ENCODE measurements around the gene SLC37A2. TPM values are rescaled to one million over a fixed set of nuclear protein-coding genes. Genes with fewer than 3 reads are reported as not detected.

The SLC37A2 gene
- total and polyA plus RNA-seq, 2 experiments from 2014 or later, result 1.7 to 2.6 TPM

DNA sequence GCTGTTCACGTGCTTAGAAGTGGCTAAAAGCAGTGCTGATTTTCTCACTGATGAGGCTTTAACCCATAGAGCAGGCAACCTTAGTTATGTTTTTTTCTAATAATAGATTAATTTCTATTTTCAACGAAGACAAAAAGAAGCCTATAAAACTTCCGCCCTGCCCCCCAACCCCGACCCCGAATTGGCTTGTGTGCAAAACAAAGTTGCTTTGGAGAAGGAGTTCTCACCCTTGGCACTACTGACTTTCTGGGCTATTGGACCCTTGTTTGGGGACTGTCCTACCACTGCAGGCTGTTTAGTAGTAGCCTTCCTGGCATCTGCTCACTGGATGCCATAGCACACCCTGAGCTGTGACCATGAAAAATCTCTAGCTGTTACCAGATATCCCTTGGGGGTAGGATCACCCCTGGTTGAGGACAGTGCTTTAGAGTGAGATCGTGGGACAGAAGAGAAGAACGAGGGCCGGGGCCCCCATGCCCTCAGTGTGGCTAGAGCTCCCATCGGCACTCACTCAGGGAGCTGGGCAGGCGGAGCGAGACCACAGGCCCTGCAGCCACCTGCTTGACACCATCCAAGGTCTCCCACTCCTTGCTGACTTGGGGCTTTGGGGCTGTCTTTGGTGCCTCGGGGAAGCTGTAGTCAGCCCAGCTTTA, 16.9 kb downstream of the SLC37A2 start:
- H3K27ac ChIP-seq, result no peak overlapping the region
- DNase-seq, result no peak
- no peak overlapping the region for H3K4me3 ChIP-seq
- no peaks in the 10 kb centered on the region for H3F3A ChIP-seq (ENCODE audit: insufficient read depth)
- H3K79me2 ChIP-seq (ENCODE audit: insufficient read depth), result no peaks in the 10 kb centered on the region
- no peak overlapping the region for H3K9ac ChIP-seq
- 81 to 85% methylated on average over 12 of the region's 12 CpGs for WGBS, 2 experiments (ENCODE audit: low coverage in 1 of 2, low lambda C conversion rate in 2 of 2, missing lambda C conversion rate in 2 of 2)
- H3K9me3 ChIP-seq (ENCODE audit: low read depth), result no peaks in the 10 kb centered on the region
- H3K36me3 ChIP-seq (ENCODE audit: low read depth), result no peaks in the 10 kb centered on the region
- no peaks in the 10 kb centered on the region for H3K27me3 ChIP-seq (replicated peaks; ENCODE audit: insufficient read depth)
- H3K9me2 ChIP-seq (ENCODE audit: insufficient read depth), result no peaks in the 10 kb centered on the region
- H2AFZ ChIP-seq, result no peak overlapping the region
- H3K4me2 ChIP-seq (ENCODE audit: unreplicated experiment), result no peak overlapping the region
- H4K20me1 ChIP-seq (ENCODE audit: insufficient read depth), result no peaks in the 10 kb centered on the region
- in situ Hi-C loops (cut with MboI), result loop anchor here (10.0 kb wide), 1 partner anchor 265 kb away; no protein-coding TSS in a partner anchor
- no peak for TF ChIP-seq EZH2 (IDR thresholded peaks at IDR 0.05; ENCODE audit: insufficient read depth, poor library complexity, severe bottlenecking)
- TF ChIP-seq EZH2phosphoT487 (IDR thresholded peaks at IDR 0.05; ENCODE audit: insufficient read depth, low read depth), result no peak
- peaks cover 18% of the 10 kb centered on the region for H3K4me1 ChIP-seq (ENCODE audit: insufficient read depth)

GRCh38 chr11:125080531-125080911, 17.4 kb downstream of the SLC37A2 start:
- Histone ChIP-seq H3K4me1 (ENCODE audit: insufficient read depth) (peaks cover 16% of the 10 kb centered on the region), H4K20me1 (ENCODE audit: insufficient read depth) (no peaks in the 10 kb centered on the region)
- 84 to 89% methylated on average over 12 of the region's 12 CpGs for WGBS, 2 experiments (ENCODE audit: low coverage in 1 of 2, low lambda C conversion rate in 2 of 2, missing lambda C conversion rate in 2 of 2)

DNA sequence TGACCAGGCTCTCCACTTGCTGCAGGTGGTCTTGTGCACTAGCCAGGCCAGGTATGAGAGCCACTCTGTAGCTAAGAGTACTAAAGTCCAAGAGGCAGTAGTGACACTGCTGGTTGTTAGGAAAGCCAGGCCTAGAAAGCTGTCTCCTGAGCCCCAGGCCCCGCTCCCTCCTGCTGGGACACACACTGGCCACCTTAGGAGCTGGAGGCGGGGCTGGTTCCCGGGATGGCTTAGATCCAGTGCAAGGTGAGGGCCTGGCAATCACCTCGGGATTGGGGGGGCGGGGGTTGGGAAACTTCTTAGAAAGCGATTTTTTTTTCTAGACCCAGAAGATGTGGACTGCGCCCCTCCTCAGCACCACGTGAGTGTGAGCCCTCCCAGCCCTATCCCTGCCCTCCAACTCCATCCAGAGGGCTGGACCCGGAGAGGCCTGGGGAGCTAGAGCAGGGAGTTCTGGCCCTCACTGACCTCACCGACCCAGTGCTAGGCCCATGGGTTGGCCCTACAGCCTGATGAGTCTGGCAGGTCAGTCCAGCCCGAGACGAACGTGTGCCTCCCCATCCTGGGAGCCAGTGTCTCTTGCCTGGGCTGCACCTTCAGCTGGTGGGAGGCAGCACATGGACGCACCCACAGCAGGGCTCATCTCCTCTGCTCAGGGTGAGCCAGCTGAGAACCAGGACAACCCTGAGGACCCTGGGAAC, 18.1 kb downstream of the SLC37A2 start:
- Histone ChIP-seq H3K9ac (no peak overlapping the region), H3K27me3 (replicated peaks; ENCODE audit: insufficient read depth) (no peaks in the 10 kb centered on the region), H3K36me3 (ENCODE audit: low read depth) (no peaks in the 10 kb centered on the region), H3F3A (ENCODE audit: insufficient read depth) (no peaks in the 10 kb centered on the region), H3K9me3 (ENCODE audit: low read depth) (no peaks in the 10 kb centered on the region), H3K4me1 (ENCODE audit: insufficient read depth) (peaks cover 13% of the 10 kb centered on the region), H3K79me2 (ENCODE audit: insufficient read depth) (no peaks in the 10 kb centered on the region), H3K9me2 (ENCODE audit: insufficient read depth) (no peaks in the 10 kb centered on the region), H2AFZ (no peak overlapping the region), H3K27ac (no peak overlapping the region), H3K4me3 (no peak overlapping the region), H4K20me1 (ENCODE audit: insufficient read depth) (no peaks in the 10 kb centered on the region), H3K4me2 (ENCODE audit: unreplicated experiment) (no peak overlapping the region)
- DNase-seq, result no peak
- TF ChIP-seq EZH2phosphoT487 (IDR thresholded peaks at IDR 0.05; ENCODE audit: insufficient read depth, low read depth) (no peak), EZH2 (IDR thresholded peaks at IDR 0.05; ENCODE audit: insufficient read depth, poor library complexity, severe bottlenecking) (no peak)
- 63 to 72% methylated on average over 11 to 14 of the region's 14 CpGs for WGBS, 2 experiments (ENCODE audit: low coverage in 1 of 2, low lambda C conversion rate in 2 of 2, missing lambda C conversion rate in 2 of 2)
- in situ Hi-C loops (cut with MboI), result loop anchor here (10.0 kb wide), 1 partner anchor 264 kb away; no protein-coding TSS in a partner anchor

More at GRCh38 chr11:125080531-125080911, 17.4 kb downstream of the SLC37A2 start:
- TF ChIP-seq EZH2phosphoT487 (IDR thresholded peaks at IDR 0.05; ENCODE audit: insufficient read depth, low read depth) (no peak), EZH2 (IDR thresholded peaks at IDR 0.05; ENCODE audit: insufficient read depth, poor library complexity, severe bottlenecking) (no peak)
- H3K36me3 ChIP-seq (ENCODE audit: low read depth), result no peaks in the 10 kb centered on the region
- no peaks in the 10 kb centered on the region for H3K79me2 ChIP-seq (ENCODE audit: insufficient read depth)
- no peaks in the 10 kb centered on the region for H3F3A ChIP-seq (ENCODE audit: insufficient read depth)
- H3K4me2 ChIP-seq (ENCODE audit: unreplicated experiment), result no peak overlapping the region
- no peak overlapping the region for H2AFZ ChIP-seq
- in situ Hi-C loops (cut with MboI), result loop anchor here (10.0 kb wide), 1 partner anchor 264 kb away; no protein-coding TSS in a partner anchor
- no peak overlapping the region for H3K27ac ChIP-seq
- no peaks in the 10 kb centered on the region for H3K27me3 ChIP-seq (replicated peaks; ENCODE audit: insufficient read depth)
- no peak overlapping the region for H3K4me3 ChIP-seq
- DNase-seq, result no peak
- H3K9me3 ChIP-seq (ENCODE audit: low read depth), result no peaks in the 10 kb centered on the region
- H3K9me2 ChIP-seq (ENCODE audit: insufficient read depth), result no peaks in the 10 kb centered on the region
- H3K9ac ChIP-seq, result no peak overlapping the region

- Histone ChIP-seq H3K27me3 (replicated peaks; ENCODE audit: insufficient read depth) (no peaks in the 10 kb centered on the region), H3K36me3 (ENCODE audit: low read depth) (no peaks in the 10 kb centered on the region), H3K79me2 (ENCODE audit: insufficient read depth) (no peaks in the 10 kb centered on the region), H2AFZ (no peak overlapping the region), H3K9me2 (ENCODE audit: insufficient read depth) (no peaks in the 10 kb centered on the region), H3K9ac (no peak overlapping the region), H4K20me1 (ENCODE audit: insufficient read depth) (no peaks in the 10 kb centered on the region), H3K4me2 (ENCODE audit: unreplicated experiment) (no peak overlapping the region), H3K4me1 (ENCODE audit: insufficient read depth) (peaks cover 13% of the 10 kb centered on the region), H3K9me3 (ENCODE audit: low read depth) (no peaks in the 10 kb centered on the region), H3F3A (ENCODE audit: insufficient read depth) (no peaks in the 10 kb centered on the region), H3K4me3 (no peak overlapping the region), H3K27ac (no peak overlapping the region)
- in situ Hi-C loops (cut with MboI), result loop anchor here (10.0 kb wide), 1 partner anchor 263 kb away; no protein-coding TSS in a partner anchor
- TF ChIP-seq EZH2 (IDR thresholded peaks at IDR 0.05; ENCODE audit: insufficient read depth, poor library complexity, severe bottlenecking), result no peak
- TF ChIP-seq EZH2phosphoT487 (IDR thresholded peaks at IDR 0.05; ENCODE audit: insufficient read depth, low read depth), result no peak
- 89 to 90% methylated on average over 5 of the region's 5 CpGs for WGBS, 2 experiments (ENCODE audit: low coverage in 1 of 2, low lambda C conversion rate in 2 of 2, missing lambda C conversion rate in 2 of 2)
- no peak for DNase-seq
Observed at GRCh38 chr11:125082040-125082439, 18.9 kb downstream of the SLC37A2 start.
